ENCODE measurements around the gene AHI1. TPM values are rescaled to one million over a fixed set of nuclear protein-coding genes. Genes with fewer than 3 reads are reported as not detected.

Gene AHI1
- total RNA-seq, 1 donor from 2014 or later, result 33.5 TPM

GRCh38 chr6:135233686-135234491 is 263.7 kb downstream of the AHI1 start:
- no peak for TF ChIP-seq CTCF (IDR thresholded peaks at IDR 0.05)
- Mint-ChIP-seq H3K36me3 (ENCODE audit: unreplicated experiment) (no peaks in the 10 kb centered on the region), H3K4me3 (ENCODE audit: unreplicated experiment) (no peak overlapping the region), H3K27ac (ENCODE audit: unreplicated experiment) (no peak overlapping the region), H3K4me1 (ENCODE audit: unreplicated experiment) (peaks cover 4% of the 10 kb centered on the region), H3K27me3 (ENCODE audit: unreplicated experiment) (no peaks in the 10 kb centered on the region), H3K9me3 (ENCODE audit: unreplicated experiment) (no peaks in the 10 kb centered on the region)
- no peak for DNase-seq (ENCODE audit: extremely low spot score, unreplicated experiment)

Small RNA genes within 50 kb of the gene (microRNA-seq; reads per million reads assigned to microRNA genes)
- gene MIR548A2 (ENCODE audit: unreplicated experiment), result not detected

Measured in osteocyte (in vitro differentiated cells).